ENCODE results near the gene CREG2.
"Not testable (repeated sequence)": the region's sequence is repeated elsewhere in the genome, so short reads cannot be mapped to it uniquely, and the experiment has no call there.

CREG2 gene

DNA sequence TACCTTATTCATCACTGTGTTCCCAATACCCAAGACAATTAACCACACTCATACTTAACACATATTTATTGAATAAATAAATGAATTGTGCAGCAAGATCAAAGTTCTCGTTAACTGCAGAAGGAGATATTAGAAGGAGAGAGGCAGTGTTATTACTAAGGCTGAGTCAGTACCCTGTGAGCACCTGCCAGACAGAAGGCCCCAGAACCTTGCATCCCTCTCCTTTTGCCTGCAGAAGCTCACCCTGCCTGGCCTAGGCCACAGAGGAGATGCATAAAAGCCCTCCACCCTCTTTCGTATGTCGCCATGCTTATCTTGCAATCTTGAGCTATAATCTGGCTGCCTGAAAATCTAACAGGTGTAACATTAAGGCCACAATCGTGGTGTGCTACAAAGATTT, 58.3 kb downstream of the CREG2 start:
- Histone ChIP-seq H3K4me3 (no peak overlapping the region), H3K36me3 (ENCODE audit: insufficient read depth, low read length) (no peaks in the 10 kb centered on the region), H3K27ac (no peak overlapping the region), H3K9me3 (ENCODE audit: low read depth, low read length) (peaks cover 6% of the 10 kb centered on the region), H3K9ac (ENCODE audit: insufficient read length) (no peak overlapping the region)
- no peak for DNase-seq (ENCODE audit: low read depth, low spot score)
- TF ChIP-seq FOXP2 (optimal IDR thresholded peaks at IDR 0.05; ENCODE audit: control extremely low read depth, extremely low read length, insufficient read depth) (no peak), EZH2 (IDR thresholded peaks at IDR 0.05) (no peak), POLR2AphosphoS5 (IDR thresholded peaks at IDR 0.05; ENCODE audit: borderline replicate concordance, low read depth, low read length) (no peak)

- Histone ChIP-seq H3K9me3 (ENCODE audit: low read depth, low read length) (peaks cover 6% of the 10 kb centered on the region), H3K36me3 (ENCODE audit: insufficient read depth, low read length) (no peaks in the 10 kb centered on the region), H3K4me3 (no peak overlapping the region), H3K9ac (ENCODE audit: insufficient read length) (no peak overlapping the region), H3K27ac (no peak overlapping the region)
- no peak for DNase-seq (ENCODE audit: low read depth, low spot score)
- no peak for TF ChIP-seq POLR2AphosphoS5 (IDR thresholded peaks at IDR 0.05; ENCODE audit: borderline replicate concordance, low read depth, low read length)
- TF ChIP-seq EZH2 (IDR thresholded peaks at IDR 0.05), result no peak
- no peak for TF ChIP-seq FOXP2 (optimal IDR thresholded peaks at IDR 0.05; ENCODE audit: control extremely low read depth, extremely low read length, insufficient read depth)
These were observed 58.8 kb downstream of the CREG2 start for GRCh38 chr2:101328474-101329007.

DNA sequence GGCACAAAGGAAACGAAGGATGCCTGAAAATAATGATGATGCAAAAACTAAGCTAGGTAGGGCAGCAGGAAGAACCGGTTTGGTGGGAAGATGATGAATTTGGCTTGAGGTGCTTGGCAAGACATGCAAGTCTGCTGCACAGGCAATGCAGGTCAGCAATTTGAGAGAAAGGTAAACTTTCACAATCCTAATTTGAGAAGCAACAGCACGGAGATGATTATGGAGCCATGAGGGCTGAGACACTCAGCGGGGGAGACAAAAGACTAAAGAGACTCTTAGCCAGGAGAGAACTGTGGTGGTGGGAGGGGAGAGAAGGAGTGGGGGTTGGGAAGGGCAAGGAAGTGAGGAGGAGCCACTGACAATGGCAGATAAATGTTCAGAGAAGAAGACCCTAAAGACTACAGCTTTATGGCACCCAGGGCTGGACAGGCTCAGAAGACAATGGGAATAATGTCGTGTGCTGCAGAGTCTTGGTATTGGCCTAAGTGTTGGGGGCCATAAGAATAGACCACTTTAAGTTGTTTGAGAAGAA, 59.4 kb downstream of the CREG2 start:
- H3K9me3 ChIP-seq (ENCODE audit: low read depth, low read length), result peaks cover 6% of the 10 kb centered on the region
- TF ChIP-seq POLR2AphosphoS5 (IDR thresholded peaks at IDR 0.05; ENCODE audit: borderline replicate concordance, low read depth, low read length), result no peak
- no peak for TF ChIP-seq EZH2 (IDR thresholded peaks at IDR 0.05)
- TF ChIP-seq FOXP2 (optimal IDR thresholded peaks at IDR 0.05; ENCODE audit: control extremely low read depth, extremely low read length, insufficient read depth), result no peak
- H3K9ac ChIP-seq (ENCODE audit: insufficient read length), result no peak overlapping the region
- H3K36me3 ChIP-seq (ENCODE audit: insufficient read depth, low read length), result no peaks in the 10 kb centered on the region
- H3K27ac ChIP-seq, result no peak overlapping the region
- H3K4me3 ChIP-seq, result no peak overlapping the region
- DNase-seq (ENCODE audit: low read depth, low spot score), result no peak

DNA sequence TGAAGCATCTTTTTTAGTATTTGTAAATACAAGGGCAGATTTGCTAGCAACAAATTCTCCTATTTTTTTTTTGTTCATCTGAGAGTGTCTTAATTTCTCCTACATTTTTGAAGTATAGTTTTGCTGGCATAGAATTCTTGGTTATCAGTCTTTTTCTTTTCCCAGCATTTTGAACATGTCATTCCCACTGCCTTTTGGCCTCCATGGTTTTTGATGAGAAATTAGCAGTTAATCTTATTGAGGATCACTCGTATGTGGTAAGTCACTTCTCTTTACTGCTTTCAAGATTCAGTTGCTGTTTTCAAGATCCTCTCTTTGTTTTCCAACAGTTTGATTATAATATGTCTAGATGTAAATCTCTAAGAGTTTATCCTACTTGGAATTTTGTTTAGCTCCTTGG, 61.9 kb downstream of the CREG2 start:
- no peak overlapping the region for H3K4me3 ChIP-seq
- H3K9ac ChIP-seq (ENCODE audit: insufficient read length), result no peak overlapping the region
- H3K36me3 ChIP-seq (ENCODE audit: insufficient read depth, low read length), result no peaks in the 10 kb centered on the region
- DNase-seq (ENCODE audit: low read depth, low spot score), result no peak
- H3K27ac ChIP-seq, result no peak overlapping the region
- TF ChIP-seq POLR2AphosphoS5 (IDR thresholded peaks at IDR 0.05; ENCODE audit: borderline replicate concordance, low read depth, low read length) (no peak), FOXP2 (optimal IDR thresholded peaks at IDR 0.05; ENCODE audit: control extremely low read depth, extremely low read length, insufficient read depth) (no peak), EZH2 (IDR thresholded peaks at IDR 0.05) (no peak)
- peaks cover 6% of the 10 kb centered on the region for H3K9me3 ChIP-seq (ENCODE audit: low read depth, low read length)

- not testable (repeated sequence) for DNase-seq (ENCODE audit: low read depth, low spot score); H3K36me3 ChIP-seq (ENCODE audit: insufficient read depth, low read length); H3K27ac ChIP-seq; H3K9ac ChIP-seq (ENCODE audit: insufficient read length); H3K4me3 ChIP-seq; H3K9me3 ChIP-seq (ENCODE audit: low read depth, low read length)
These were observed 70.7 kb downstream of the CREG2 start for GRCh38 chr2:101316568-101316967.

GRCh38 chr2:101311696-101312017, 75.6 kb downstream of the CREG2 start:
- no peaks in the 10 kb centered on the region for H3K36me3 ChIP-seq (ENCODE audit: insufficient read depth, low read length)
- no peak overlapping the region for H3K4me3 ChIP-seq
- no peak for DNase-seq (ENCODE audit: low read depth, low spot score)
- no peak overlapping the region for H3K27ac ChIP-seq
- H3K9ac ChIP-seq (ENCODE audit: insufficient read length), result no peak overlapping the region
- TF ChIP-seq FOXP2 (optimal IDR thresholded peaks at IDR 0.05; ENCODE audit: control extremely low read depth, extremely low read length, insufficient read depth), result no peak
- no peak for TF ChIP-seq EZH2 (IDR thresholded peaks at IDR 0.05)
- TF ChIP-seq POLR2AphosphoS5 (IDR thresholded peaks at IDR 0.05; ENCODE audit: borderline replicate concordance, low read depth, low read length), result no peak
- H3K9me3 ChIP-seq (ENCODE audit: low read depth, low read length), result no peaks in the 10 kb centered on the region

DNA sequence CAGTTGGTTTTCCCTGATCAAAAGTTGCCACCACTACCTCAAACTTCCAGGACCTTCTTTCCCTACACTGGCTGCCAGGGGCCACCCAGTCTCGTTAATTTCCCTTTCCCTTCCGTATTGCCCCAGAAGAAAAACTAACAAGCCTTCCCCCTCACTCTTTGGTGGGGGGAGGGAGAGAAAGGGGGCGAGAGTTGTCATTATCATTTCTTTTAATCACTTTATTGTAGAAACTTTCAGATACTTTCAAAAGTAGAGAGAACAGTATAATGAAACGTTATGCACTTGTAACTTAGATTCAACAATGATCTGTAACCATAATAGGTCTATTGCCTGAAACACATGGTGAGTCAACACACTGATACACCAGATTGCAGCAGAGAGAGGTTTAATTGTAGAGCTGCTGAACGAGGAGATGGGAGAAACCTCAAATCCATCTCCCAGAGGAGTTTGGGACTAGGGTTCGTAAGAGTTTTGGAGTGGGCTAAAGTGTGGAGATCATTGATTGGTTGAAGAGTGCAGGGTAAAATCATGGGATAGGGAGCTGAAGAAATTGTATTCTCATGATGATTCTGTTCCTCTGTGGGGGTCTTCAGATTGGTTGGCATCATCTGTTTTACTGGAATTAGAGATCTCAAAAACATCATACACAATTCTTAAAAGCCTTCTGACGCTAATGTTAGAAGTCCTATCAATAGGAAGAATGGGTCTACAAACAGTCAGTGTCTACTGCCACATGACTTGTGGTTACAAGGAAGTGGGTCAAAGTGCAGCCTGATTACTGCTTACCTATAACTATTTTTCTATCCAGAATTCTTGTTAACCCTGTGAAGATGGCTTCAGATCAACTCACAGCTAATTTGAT, 76.2 kb downstream of the CREG2 start:
- no peaks in the 10 kb centered on the region for H3K9me3 ChIP-seq (ENCODE audit: low read depth, low read length)
- TF ChIP-seq FOXP2 (optimal IDR thresholded peaks at IDR 0.05; ENCODE audit: control extremely low read depth, extremely low read length, insufficient read depth) (no peak), EZH2 (IDR thresholded peaks at IDR 0.05) (no peak), POLR2AphosphoS5 (IDR thresholded peaks at IDR 0.05; ENCODE audit: borderline replicate concordance, low read depth, low read length) (no peak)
- 0 out of 2 replicates have a peak, but pooled peaks cover under 1% of the 10 kb centered on the region for H3K36me3 ChIP-seq (ENCODE audit: insufficient read depth, low read length)
- no peak overlapping the region for H3K9ac ChIP-seq (ENCODE audit: insufficient read length)
- H3K27ac ChIP-seq, result no peak overlapping the region
- H3K4me3 ChIP-seq, result no peak overlapping the region
- DNase-seq (ENCODE audit: low read depth, low spot score), result no peak

- Histone ChIP-seq H3K9me3 (ENCODE audit: low read depth, low read length) (no peaks in the 10 kb centered on the region), H3K36me3 (ENCODE audit: insufficient read depth, low read length) (peaks cover 9% of the 10 kb centered on the region; the same call in 1 of the 2 replicates), H3K9ac (ENCODE audit: insufficient read length) (no peak overlapping the region), H3K4me3 (no peak overlapping the region), H3K27ac (no peak overlapping the region)
- TF ChIP-seq POLR2AphosphoS5 (IDR thresholded peaks at IDR 0.05; ENCODE audit: borderline replicate concordance, low read depth, low read length) (no peak), EZH2 (IDR thresholded peaks at IDR 0.05) (no peak), FOXP2 (optimal IDR thresholded peaks at IDR 0.05; ENCODE audit: control extremely low read depth, extremely low read length, insufficient read depth) (no peak)
- no peak for DNase-seq (ENCODE audit: low read depth, low spot score)
These were observed 77.0 kb downstream of the CREG2 start for GRCh38 chr2:101310090-101310833.
